Measurements from ENCODE around the gene SFXN1. TPM values are rescaled to one million over a fixed set of nuclear protein-coding genes. Genes with fewer than 3 reads are reported as not detected.

SFXN1 gene
- total and polyA plus RNA-seq, 2 of the 4 experiments (the other 2 are of a cell fraction): 131 to 410 TPM

GRCh38 chr5:175468892-175469291, 9.5 kb upstream of the SFXN1 start:
- H2BK15ac ChIP-seq (ENCODE audit: low read depth, low read length): no peak overlapping the region
- H3K18ac ChIP-seq (ENCODE audit: low read depth, low read length): no peak overlapping the region
- no peak overlapping the region for H2BK5ac ChIP-seq (ENCODE audit: low read depth, low read length, poor library complexity, severe bottlenecking)
- no peak overlapping the region for H4K8ac ChIP-seq (ENCODE audit: low read depth in 2 of 2, low read length in 2 of 2)
- WGBS, 2 experiments (ENCODE audit: extremely low coverage in 2 of 2, insufficient read length in 1 of 2): no CpG with 5 or more reads among the region's 1 CpG
- no peak overlapping the region for H2BK120ac ChIP-seq (ENCODE audit: low read depth, low read length)
- in situ Hi-C loops (cut with MboI; ENCODE audit: low sequenced_read_pairs): no loop called here
- H3K27me3 ChIP-seq (ENCODE audit: control insufficient read depth, insufficient read depth, low read length): peaks cover 5% of the 10 kb centered on the region; the same call in 1 of the 2 replicates
- no peaks in the 10 kb centered on the region for H3K79me1 ChIP-seq (ENCODE audit: low read depth in 1 of 2, low read length in 2 of 2)
- no peak overlapping the region for H4K5ac ChIP-seq (ENCODE audit: low read depth, low read length)
- H3K9ac ChIP-seq (ENCODE audit: low read depth, low read length): no peak overlapping the region
- POLR2A ChIA-PET (ENCODE audit: unreplicated experiment): no interaction called here
- peaks cover 2% of the 10 kb centered on the region; the same call in 1 of the 2 replicates for H3K4me1 ChIP-seq (ENCODE audit: control insufficient read depth, insufficient read depth, low read length)
- H4K20me1 ChIP-seq (ENCODE audit: insufficient read depth, low read length): no peaks in the 10 kb centered on the region
- TF ChIP-seq ELK1 (IDR thresholded peaks at IDR 0.05; ENCODE audit: borderline replicate concordance, low read depth, low read length): no peak
- no peak for TF ChIP-seq CTCF (conservative IDR thresholded peaks at IDR 0.05; ENCODE audit: low read depth, low read length)
- TF ChIP-seq CEBPB (IDR thresholded peaks at IDR 0.05; ENCODE audit: low read depth, low read length): no peak
- no peak for TF ChIP-seq POLR2A (IDR thresholded peaks at IDR 0.05; ENCODE audit: low read depth, low read length)
- no peak for TF ChIP-seq FOS (IDR thresholded peaks at IDR 0.05; ENCODE audit: low read depth, low read length)
- TF ChIP-seq SMC3 (IDR thresholded peaks at IDR 0.05; ENCODE audit: low read depth, low read length): no peak
- no peak for TF ChIP-seq RCOR1 (IDR thresholded peaks at IDR 0.05; ENCODE audit: insufficient replicate concordance, low read length)
- TF ChIP-seq MXI1 (IDR thresholded peaks at IDR 0.05; ENCODE audit: borderline replicate concordance, low read depth, low read length): no peak
- TF ChIP-seq MAFK (IDR thresholded peaks at IDR 0.05; ENCODE audit: low read depth, low read length): no peak
- TF ChIP-seq RAD21 (IDR thresholded peaks at IDR 0.05; ENCODE audit: low read length): no peak
- no peak overlapping the region for H2AK5ac ChIP-seq (ENCODE audit: low read depth, low read length)
- no TSS peak for BruUV-seq (replicated peaks)
- H3K4me3 ChIP-seq (ENCODE audit: insufficient read depth, low read depth, low read length): no peak overlapping the region
- no peak overlapping the region for H3K56ac ChIP-seq (ENCODE audit: extremely low read depth, insufficient read depth, low read length)
- intact Hi-C loops (cut with micrococcal nuclease): no loop called here
- no peaks in the 10 kb centered on the region for H3K36me3 ChIP-seq (ENCODE audit: control insufficient read depth, insufficient read depth, low read length)
- H3K23ac ChIP-seq (ENCODE audit: low read depth, low read length): no peak overlapping the region
- CTCF ChIA-PET: interaction anchor here (0.5 kb wide), 1 partner anchor 558 kb away, joined by 6 read pairs; no protein-coding TSS in a partner anchor
- dilution Hi-C loops (cut with HindIII; ENCODE audit: low sequenced_read_pairs, unreplicated experiment): no loop called here
- H3K14ac ChIP-seq (replicated peaks; ENCODE audit: low read depth, low read length): no peak overlapping the region
- no peak overlapping the region for H2BK20ac ChIP-seq (ENCODE audit: low read depth, low read length)
- H3K27ac ChIP-seq (ENCODE audit: insufficient read depth, low read length): no peak overlapping the region
- no peak overlapping the region for H2AK9ac ChIP-seq (replicated peaks; ENCODE audit: low read depth, low read length, poor library complexity)
- no peak overlapping the region for H2AFZ ChIP-seq (replicated peaks; ENCODE audit: low read length, poor library complexity)
- no peaks in the 10 kb centered on the region for H3K9me3 ChIP-seq (ENCODE audit: control insufficient read depth, insufficient read depth, low read length)
- no peak overlapping the region for H3K4ac ChIP-seq (ENCODE audit: low read depth, low read length)
- no peak overlapping the region for H3K4me2 ChIP-seq (ENCODE audit: low read depth, low read length)
- H3K9me1 ChIP-seq (ENCODE audit: insufficient read depth, low read length): no peaks in the 10 kb centered on the region
- no peak for ATAC-seq (ENCODE audit: low read depth)
- H4K91ac ChIP-seq (ENCODE audit: insufficient read depth, low read depth, low read length): no peak overlapping the region
- no peak for DNase-seq
